GM21825 (cell line): Measurements from ENCODE around the gene KIF1B.
"Not testable (repeated sequence)": the region's sequence is repeated elsewhere in the genome, so short reads cannot be mapped to it uniquely, and the experiment has no call there.

ENCODE experiments used
- ATAC-seq: cut with Tn5 transposase; IDR thresholded peaks from one replicate; pipeline ENCODE4 v1.9.1; 2021; ENCODE audit warnings: mild to moderate bottlenecking, moderate library complexity; ENCODE audit not compliant: unreplicated experiment

Gene KIF1B

DNA sequence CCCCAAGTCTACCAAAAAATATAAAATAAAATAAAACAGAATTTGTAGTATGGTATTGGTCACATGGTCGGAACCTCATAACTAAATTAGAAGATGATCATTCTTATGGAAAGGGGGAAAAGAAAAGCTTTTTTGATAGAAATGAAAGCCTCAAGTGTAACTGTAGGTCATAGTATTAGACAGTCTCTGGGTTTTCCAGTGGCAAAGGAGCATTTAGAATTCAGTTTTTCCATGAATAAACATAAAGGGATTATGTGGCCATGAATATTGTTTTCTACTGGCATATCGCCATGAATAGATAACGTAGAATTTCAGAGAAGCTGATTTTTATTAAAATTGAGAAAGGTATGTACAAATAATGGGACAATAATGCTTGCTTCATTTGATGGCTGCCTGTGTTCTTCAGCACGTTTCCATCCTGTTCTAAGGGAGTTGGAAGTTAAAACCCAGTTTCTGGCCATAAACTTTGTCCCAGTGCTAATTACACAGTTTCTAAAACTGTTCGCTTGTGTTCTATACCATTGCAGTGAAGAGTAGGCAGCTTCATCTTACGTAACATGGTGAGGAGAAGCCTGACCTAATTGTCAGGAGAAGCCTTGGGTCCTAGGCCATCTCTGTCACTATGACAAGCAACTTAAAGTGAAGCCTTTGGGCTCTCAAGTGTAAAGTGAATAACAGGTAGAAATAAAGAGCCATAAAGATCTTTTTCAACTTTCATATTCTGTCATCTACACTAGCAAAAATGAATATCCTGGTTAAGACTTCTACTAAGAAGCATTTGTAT is 118.0 kb downstream of the KIF1B start:
- no peak for ATAC-seq

- no peak for ATAC-seq
Measured at GRCh38 chr1:10337436-10337835, 127.1 kb downstream of the KIF1B start.

- ATAC-seq = no peak
Measured at GRCh38 chr1:10338047-10338446, 127.7 kb downstream of the KIF1B start.

- no peak for ATAC-seq
Measured at GRCh38 chr1:10338611-10339010, 128.2 kb downstream of the KIF1B start.

GRCh38 chr1:10339036-10339567 is 128.7 kb downstream of the KIF1B start:
- ATAC-seq = no peak

GRCh38 chr1:10339815-10340214 is 129.4 kb downstream of the KIF1B start:
- ATAC-seq = no peak

GRCh38 chr1:10340930-10341590 is 130.7 kb downstream of the KIF1B start:
- no peak for ATAC-seq

DNA sequence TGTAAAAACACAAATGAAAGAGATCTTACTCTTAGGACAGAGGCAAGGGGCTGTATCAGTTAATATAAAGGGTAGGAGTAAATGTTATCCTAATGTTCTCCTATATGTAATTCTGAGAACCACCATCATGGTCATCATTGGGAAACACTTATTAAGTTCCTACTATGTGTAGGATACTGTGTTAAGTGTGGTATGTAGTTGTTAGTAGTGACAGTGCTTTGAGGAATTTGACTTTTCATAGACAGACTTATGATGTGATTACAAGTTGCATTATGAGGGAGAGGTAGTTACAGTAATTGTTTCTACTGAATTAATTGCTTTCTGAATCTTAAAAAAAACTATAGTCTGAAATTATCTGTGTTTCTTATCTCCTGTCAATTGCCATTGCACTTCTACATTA is 136.7 kb downstream of the KIF1B start:
- ATAC-seq = no peak

- ATAC-seq = no peak
Measured at GRCh38 chr1:10353282-10353681, 142.9 kb downstream of the KIF1B start.

GRCh38 chr1:10353693-10354092 is 143.3 kb downstream of the KIF1B start:
- ATAC-seq = no peak

GRCh38 chr1:10360045-10360444 is 149.7 kb downstream of the KIF1B start:
- ATAC-seq = no peak

- ATAC-seq = no peak
Measured at GRCh38 chr1:10361515-10361914, 151.1 kb downstream of the KIF1B start.

GRCh38 chr1:10368194-10368593 is 157.8 kb downstream of the KIF1B start:
- ATAC-seq = no peak

GRCh38 chr1:10374442-10374860 is 164.1 kb downstream of the KIF1B start:
- ATAC-seq = no peak

DNA sequence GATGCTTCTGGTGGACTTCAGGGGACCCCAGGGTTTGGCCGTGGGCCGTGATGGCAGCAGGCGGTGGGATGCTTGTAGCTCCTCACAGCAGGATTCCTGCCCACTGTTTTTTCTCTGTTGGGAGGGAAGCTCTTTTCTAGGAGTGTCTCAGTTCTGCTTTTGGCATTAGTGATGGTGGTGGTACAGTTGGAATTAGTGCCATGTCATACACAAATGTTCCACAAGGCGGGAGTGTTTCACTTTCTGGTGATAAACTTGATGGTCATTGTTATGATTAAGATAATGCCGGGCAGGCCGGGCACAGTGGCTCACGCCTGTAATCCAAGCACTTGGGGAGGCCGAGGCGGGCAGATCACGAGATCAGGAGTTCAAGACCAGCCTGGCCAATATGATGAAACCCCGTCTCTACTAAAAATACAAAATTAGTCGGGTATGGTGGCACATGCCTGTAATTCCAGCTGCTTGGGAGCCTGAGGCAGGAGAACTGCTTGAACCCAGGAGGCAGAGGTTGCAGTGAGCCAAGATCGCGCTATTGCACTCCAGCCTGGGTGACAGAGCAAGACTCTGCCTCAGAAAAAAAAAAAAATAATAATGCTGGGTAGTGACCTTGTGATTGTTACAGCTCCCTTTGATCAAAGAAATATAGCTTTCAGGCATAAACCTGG is 167.1 kb downstream of the KIF1B start:
- not testable (repeated sequence) for ATAC-seq

DNA sequence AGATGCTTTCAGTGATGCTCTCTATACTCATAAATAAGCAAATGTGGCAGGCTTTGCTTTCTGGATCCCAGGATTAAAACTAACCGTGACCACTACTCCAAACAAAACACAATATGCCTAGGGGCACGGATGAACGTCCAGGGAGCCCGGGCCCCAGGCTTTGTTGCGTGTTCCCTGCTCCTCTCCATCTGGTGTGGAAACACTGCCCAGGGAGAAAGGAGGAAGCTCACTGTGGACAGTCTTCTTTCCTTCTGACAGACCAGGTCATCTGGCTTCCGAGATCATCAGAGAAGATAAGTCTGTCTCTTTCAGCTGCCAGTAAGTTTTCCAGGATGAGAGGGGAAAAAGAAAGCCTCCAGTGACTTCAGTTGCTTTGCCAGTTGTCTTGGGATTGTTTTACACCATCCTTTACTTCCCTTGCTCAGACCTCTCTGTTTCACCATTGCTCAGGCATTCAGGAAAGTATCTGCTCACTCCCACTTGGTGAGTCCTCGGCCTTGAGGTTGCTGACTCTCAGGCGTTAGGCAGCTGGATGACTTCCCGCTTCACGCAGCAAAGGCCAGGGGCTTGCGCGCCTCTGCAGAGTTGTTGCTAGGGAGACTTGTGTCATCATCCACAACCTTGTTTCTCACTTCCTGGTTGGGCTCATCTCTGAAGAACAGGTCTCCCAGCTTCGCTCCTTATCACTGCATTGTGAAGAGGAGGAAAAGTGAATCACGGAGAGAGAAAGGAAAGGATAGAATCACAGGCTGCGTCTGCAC is 167.9 kb downstream of the KIF1B start:
- ATAC-seq = no peak

DNA sequence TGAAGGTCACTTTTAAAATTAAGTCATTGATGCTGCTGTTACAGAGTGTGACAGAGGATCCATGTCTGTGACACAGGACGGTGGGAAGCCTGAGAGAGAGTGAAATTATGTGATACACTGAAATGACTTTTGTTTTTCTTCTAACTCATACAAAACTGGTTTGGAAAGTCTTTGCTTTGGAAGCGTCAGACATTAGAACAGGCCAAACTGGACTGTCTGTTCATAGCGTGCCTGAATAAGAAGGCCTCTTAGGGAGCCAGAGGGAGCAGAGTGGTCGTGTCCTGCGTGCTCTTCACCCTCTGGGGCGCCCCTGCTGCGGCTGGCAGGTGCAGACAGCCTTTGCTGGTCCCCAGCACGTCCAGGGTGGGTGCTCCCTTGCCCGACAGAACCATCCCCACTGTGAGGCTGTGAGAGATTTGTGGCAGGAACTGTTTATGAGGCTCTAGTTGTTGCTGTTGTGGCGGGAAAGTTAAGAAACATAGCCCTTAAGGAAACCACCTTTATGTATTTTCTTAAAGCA is 168.8 kb downstream of the KIF1B start:
- no peak for ATAC-seq

GRCh38 chr1:10379676-10380075 is 169.3 kb downstream of the KIF1B start:
- ATAC-seq = no peak

GRCh38 chr1:10380594-10381275 is 170.4 kb downstream of the KIF1B start:
- ATAC-seq = no peak

DNA sequence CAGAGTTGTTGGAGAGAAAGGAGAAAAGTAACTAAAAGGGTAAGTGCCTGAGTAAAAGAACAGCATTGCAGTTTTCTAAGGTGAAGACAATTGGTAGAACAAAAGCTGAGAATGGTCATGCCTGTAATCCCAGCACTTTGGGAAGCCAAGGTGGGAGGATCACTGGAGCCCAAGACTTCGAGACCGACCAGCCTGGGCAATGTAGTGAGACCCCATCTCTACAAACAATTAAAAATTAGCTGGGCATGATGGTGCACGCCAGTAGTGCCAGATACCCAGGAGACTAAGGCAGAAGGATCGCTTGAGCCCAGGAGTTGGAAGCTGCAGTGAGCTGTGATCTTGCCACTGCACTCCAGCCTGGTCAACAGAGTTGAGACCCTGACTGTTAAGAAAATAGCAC is 173.3 kb downstream of the KIF1B start:
- no peak for ATAC-seq
